Stimulated activated naive CD8-positive, alpha-beta T cell treated with anti-CD3 and anti-CD28 coated beads, Interleukin-15, Interleukin-2, amounts not matched to agents 100 U/mL and 50 U/mL, for 24 hours (primary cell): ENCODE measurements around the gene RNH1.

Experiments
- ATAC-seq: fragments of 150-1000 bp; cut with Tn5 transposase; one replicate; pipeline ENCODE4 v1.10.0; 2021
- DNase-seq: peaks from one replicate; pipeline ENCODE4 v3.0.0; 2021

The RNH1 gene

DNA sequence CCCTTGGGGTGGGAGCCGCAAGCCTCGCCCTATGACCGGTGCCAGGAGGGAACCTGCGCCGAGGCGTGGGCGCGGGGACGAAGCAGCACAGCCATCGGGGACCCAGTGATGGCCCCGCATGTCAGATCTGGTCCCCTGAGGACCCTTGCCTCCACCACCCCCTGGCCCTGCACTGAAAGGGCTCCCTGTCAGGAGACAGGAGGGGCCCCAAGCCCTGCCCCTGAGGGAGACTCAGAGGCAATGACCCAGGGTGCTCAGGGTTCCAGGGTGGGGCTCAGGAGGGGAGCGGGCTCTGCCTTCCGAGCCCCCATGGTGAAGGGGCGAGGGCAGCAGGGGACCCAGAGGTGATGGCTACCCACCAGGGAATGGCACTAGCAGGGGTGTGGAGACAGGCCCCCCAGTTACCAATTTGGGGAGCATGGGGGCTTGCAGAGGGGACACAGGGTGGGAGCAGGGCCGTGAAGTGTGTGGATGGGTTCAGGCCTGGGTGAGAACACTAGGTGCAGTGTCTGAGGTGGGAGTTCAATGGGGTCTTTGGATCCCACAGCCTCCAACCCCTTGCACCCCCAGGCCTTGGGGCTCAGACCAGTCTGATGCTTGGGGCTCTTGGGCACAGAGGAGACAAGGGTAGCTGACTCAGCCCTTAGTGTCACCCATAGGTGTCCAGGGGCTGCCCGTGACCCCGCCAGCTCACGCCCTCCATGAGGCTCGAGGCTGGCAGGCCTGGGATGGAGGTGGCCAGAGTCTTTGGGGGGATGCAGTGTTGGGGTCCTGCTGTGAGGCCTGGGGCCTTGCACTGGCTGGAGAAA is 30.8 kb upstream of the RNH1 start:
- no peak for ATAC-seq
- no peak for DNase-seq

GRCh38 chr11:536841-537621 is 30.0 kb upstream of the RNH1 start, which contains the start of gene LRRC56:
LRRC56 (plus strand) TSS chr11:537527; CDS start chr11:540685, 3,158 bp downstream.
- ATAC-seq: peak; percentile 45
- peak; percentile 94 for DNase-seq

DNA sequence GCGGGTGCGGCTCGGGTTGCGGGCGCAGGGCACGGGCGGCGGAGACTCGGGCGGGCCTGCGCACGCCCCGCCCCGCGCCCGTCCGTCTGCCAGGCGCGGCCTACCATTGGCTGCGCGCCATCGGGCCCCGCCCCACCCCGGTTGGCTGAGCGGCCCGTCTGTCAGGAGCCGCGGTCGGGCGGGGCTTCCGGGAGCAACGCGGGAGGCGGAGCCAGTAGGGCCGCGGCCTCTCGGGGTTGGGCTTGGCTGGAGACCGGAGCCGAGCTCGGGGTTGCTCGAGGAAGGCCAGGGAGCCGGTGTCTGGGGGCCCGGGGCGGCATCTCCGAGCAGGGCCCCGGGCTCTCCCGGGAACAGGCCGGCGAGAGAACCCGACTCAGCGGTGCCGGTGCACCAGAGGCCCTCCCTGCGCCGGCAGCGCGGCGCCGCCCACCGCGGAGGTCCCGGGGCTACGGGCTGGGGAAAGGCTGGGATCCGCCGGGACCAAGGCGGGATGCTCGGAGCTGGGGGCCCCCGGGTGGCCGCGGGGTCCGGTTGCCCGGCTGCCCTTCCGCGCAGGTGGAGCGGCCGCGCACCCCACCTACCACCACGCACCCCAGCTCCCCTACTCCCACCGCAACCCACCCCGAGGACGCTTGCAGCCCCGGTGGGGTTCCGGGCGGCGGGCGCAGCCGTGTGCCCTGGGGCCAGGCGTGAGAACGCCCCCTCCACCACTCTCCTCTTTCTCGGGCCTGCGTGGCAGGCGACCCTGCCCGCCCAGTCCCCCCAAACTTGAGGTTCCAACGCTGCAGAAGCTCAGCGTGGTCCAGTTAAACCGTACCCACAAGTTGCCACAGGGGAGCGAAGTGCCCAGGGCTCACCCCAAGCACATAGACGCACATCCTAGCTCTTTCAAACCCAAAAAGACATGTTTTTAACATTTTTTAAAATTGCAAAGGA is 28.7 kb upstream of the RNH1 start, which contains the start of gene HRAS:
TSS of gene HRAS (minus strand) at position 58 of the 936 bp plus-strand sequence.
- ATAC-seq (peak; percentile 90), DNase-seq (peak; percentile 98)

GRCh38 chr11:535210-535518 is 28.1 kb upstream of the RNH1 start:
- ATAC-seq: peak; percentile 3
- no peak for DNase-seq

DNA sequence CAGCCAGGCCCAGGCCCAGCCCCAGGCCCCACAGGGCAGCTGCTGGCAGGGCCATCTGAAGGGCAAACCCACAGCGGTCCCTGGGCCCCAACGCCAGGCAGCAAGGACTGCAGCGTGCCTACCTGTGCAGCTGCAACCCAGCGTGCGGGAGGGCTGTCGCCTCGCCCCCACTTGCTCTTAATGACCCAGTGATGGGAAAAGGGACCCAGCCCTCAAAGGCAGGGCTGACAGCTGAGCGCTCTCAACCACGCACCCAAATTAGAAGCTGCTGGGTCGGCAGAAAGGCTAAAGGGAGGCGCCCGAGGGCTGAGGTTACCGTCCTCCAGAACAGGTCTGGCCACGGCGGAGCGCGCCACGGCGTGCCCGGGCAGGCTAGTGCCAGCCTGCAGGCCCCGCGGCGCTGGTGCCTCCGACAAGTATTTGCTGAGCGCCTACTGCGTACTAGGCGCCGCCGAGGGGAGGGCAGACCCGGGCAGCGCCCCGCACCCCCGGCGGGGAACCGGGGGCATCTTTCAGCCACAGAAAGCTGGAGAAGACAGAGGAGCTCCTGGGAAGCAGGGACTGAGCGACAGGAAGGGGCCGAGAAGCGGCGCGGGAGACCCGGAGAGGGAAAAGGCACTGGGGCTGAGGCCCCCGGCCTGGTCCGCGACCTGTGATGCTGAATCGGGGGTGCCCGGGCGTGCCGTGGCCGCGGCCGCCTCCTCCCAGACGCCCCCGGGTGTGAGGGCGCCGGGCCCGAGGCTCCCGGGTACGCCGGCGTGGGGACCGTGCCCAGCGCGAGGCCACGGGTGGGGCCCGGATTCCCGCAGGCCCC is 27.6 kb upstream of the RNH1 start:
- DNase-seq (peak; percentile 48), ATAC-seq (no peak)

GRCh38 chr11:533586-534395 is 26.7 kb upstream of the RNH1 start:
- DNase-seq (no peak), ATAC-seq (no peak)

DNA sequence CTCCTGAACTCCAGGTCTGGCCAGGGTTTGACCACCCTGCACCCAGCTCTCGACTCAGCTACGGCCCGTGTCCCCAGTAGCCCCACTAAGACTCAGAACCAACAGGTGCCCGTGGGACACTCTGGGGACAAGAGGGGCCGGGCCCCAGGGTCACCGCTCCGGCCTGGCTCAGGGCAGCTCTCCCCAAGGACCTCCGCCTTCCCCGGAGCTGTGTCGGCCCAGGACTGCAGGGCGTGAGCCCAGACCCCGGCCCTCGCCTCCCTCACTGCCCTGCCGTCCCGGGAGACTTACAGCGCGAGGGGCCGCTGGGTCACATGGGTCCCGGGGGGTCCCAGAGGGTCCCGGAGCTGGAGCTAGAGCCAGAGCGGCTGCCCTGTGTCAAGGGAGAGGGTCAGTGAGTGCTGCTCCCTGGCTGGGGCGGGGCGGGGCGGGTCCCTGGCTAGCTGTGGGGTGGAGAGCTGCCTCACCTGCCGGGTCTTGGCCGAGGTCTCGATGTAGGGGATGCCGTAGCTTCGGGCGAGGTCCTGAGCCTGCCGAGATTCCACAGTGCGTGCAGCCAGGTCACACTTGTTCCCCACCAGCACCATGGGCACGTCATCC is 26.0 kb upstream of the RNH1 start:
- no peak for DNase-seq
- ATAC-seq: no peak

DNA sequence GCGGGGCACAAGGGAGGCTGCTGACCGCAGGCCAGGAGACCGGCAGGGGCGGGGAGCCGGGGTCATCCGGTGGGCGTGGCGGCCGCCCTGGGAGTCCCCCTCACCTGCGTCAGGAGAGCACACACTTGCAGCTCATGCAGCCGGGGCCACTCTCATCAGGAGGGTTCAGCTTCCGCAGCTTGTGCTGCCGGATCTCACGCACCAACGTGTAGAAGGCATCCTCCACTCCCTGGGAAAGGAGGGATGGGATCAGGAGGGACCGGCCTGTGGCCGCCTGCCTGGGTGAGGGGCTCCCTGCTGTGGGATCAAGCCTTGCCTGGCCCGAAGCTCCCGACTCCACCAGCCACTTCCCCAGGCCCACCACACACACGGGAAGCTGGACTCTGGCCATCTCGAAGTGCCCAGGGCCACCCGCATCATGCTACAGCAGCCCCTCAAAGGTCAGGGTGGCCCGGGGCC is 25.5 kb upstream of the RNH1 start:
- ATAC-seq (no peak), DNase-seq (no peak)

- ATAC-seq (no peak), DNase-seq (no peak)
Measured at GRCh38 chr11:531919-532526, 25.0 kb upstream of the RNH1 start.

- no peak for ATAC-seq
- no peak for DNase-seq
Measured at GRCh38 chr11:530960-531831, 24.2 kb upstream of the RNH1 start.

DNA sequence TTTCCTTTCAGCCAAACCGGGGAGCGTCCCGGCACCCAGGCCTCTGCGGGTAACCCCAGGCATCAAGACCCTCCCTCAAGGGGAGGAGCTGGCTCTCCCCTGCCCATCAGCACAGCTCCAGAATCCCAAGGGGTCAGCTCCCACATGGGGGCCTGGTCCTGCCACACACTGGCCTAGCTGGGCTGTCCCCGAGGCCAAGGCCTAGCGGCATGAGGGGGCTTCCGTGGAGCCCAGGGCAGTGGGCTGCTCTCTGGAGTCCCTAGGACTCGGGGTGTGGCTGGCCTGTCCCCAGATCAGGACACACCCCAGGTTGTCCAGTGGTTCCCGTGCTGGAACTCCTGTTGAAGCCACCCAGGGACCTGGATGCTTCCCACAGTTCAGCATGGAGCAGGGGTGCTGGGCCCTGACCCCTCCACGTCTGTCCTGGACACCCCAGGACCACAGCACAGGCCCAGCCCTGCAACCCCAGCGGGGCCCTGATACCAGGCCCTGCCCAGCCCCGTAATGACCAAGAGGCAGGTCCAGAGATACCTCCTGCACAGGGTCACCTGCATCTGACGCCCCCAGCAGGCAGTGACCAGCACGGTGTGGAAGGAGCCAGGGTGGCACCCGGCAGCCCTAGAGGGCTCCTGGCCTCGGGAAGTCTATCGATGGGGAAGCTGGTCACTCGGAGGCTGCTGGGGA is 22.8 kb upstream of the RNH1 start:
- ATAC-seq: no peak
- no peak for DNase-seq

GRCh38 chr11:528815-529727 is 22.0 kb upstream of the RNH1 start:
- ATAC-seq (no peak), DNase-seq (no peak)

DNA sequence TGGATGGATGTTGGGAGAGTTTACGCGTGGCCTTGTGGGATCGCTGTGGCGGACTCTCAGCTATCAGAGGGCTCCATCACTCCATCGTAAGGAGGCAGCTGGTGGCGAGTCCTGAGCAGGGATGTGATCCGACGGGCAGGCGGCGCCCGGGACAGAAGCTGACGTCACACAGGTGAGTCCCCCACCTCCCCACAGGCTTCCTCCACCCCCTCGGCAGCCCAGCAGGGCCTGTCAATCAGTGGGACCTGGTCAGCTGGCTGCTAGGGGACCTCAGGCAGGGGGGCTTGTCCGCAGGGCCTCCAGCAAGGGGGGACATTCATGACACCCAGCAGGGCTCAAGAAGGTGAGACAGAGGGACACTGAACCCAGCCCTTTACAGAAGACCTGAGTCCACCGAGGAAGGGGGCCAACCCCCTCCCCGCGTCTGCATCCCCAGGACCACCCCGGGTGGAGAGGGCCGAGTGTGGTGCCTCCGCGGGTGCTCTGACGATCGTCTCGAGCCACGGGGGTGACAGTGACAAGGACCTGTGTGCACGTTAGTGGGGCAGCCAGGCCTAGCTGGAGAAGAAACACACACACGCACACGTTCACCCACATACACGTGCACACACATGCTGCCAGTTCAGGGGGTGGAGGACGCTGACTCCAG is 21.2 kb upstream of the RNH1 start:
- DNase-seq: no peak
- ATAC-seq: peak; percentile 2

DNA sequence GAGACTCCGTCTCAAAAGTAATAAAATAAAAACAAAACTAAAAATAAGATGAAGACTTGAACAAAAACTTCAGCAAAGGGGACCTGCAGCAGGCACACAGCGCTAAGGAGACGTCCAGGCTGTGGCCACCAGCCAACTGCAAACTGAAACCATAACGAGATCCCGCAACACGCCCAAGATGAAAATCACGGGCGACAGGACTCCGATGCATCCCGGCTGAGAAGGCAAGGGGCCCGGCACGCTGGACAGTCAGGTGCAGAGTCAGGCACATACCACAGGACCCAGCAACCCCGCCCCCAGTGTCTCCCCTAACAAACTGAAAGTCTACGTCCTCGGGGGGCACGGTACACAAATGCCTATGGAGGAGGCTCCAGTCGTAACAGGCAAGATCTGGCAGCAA is 19.1 kb upstream of the RNH1 start:
- DNase-seq: no peak
- no peak for ATAC-seq

DNA sequence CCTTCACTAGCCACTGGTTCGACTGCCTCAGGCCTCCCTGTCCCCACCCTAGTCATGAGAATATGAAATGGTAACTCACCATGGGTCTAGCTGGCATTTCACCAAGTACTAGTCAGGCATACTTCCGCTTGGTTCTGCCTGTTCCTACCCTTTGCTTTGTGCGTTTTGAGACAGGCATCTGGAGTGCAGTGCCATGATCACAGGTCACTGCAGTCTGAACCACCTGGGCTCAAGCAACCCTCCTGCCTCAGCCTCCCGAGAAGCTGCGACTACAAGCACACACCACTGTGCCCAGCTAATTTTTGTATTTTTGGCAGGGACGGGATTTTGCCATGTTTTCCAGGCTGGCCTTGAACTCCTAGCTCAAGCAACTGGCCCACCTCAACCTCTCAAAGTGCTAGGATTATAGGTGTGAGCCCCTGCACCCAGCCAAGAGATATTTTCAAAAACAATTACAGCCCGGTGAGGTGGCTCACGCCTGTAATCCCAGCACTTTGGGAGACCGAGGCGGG is 14.2 kb upstream of the RNH1 start:
- ATAC-seq: no peak
- DNase-seq: no peak
